ENCODE results near the gene ALAS1. TPM values are rescaled to one million over a fixed set of nuclear protein-coding genes. Genes with fewer than 3 reads are reported as not detected.

ALAS1 gene
- total and polyA plus RNA-seq, 2 donors (not counting 1 experiment from before 2014, with no cell fraction given) = 26.1 to 30.2 TPM

DNA sequence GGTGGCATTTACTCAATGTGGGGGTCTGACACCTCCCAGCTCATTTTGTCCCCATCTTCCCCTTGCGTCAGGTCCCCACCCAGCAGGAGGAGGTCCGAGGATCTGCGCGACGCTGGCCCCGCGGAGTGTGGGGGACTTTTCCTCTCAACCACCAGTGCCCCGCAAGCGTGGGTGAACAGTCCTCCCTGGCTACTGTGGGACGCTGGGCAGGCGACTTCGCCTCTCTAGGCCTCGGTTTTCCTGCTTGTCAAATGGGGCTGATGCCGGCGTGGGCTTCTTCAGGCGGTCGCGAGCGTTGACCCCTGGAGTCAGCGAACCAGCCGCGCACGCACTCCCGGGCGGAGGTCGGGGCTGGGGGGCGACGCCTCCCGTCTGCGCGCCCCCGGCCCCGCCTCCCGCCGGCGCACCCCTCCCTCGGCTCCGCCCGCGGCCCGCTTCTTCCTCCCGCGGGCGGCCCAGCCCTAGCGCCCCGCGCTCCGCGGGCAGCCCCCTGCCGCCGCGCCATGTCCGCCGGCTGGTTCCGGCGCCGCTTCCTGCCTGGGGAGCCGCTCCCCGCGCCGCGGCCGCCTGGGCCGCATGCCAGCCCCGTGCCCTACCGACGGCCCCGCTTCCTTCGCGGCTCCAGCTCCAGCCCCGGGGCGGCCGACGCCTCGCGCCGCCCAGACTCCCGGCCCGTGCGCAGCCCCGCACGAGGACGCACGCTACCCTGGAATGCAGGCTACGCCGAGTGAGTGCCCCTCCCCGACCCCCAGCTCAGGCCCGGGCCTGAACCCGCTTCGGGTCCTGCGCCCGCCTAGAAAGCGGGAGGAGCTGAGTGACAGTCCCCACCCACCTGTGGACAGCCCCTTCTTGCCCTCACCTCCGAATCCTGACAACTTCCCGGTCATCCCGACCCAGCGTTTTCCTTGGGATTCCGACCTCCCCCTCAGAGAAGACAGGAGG, 47.6 kb downstream of the ALAS1 start, which contains the start of gene PPM1M:
Gene PPM1M, plus strand, starts transcription at position 438 of the 942 bp plus-strand sequence. Its CDS starts 66 bp downstream, at position 504.
- POLR2A ChIA-PET = interaction anchor here (0.6 to 1.2 kb wide), 4 partner anchors 20 to 33 kb away, joined by 3 read pairs; partner anchors contain the start of genes TLR9 and WDR82
- Mint-ChIP-seq H3K4me1 (peaks cover 55% of the 10 kb centered on the region), H3K27ac (peak within 1 kb of the TSS; percentile 96), H3K9me3 (ENCODE audit: insufficient read depth) (no peaks in the 10 kb centered on the region), H3K4me3 (peak within 1 kb of the TSS; percentile 87), H3K27me3 (no peaks in the 10 kb centered on the region)
- Histone ChIP-seq H4K20me1 (ENCODE audit: control insufficient read depth, insufficient read depth, low read length, poor library complexity, severe bottlenecking) (no peaks in the 10 kb centered on the region), H2AFZ (ENCODE audit: insufficient read depth, low read depth, low read length, poor library complexity, severe bottlenecking) (peak within 1 kb of the TSS; percentile 83), H3K4me1 (ENCODE audit: control insufficient read depth in 2 of 2, insufficient read depth in 2 of 2, low read length in 2 of 2) (peaks cover 36 to 42% of the 10 kb centered on the region in 2 donors), H3K4me3 (ENCODE audit: control extremely low read depth in 1 of 5, extremely low read depth in 1 of 5, insufficient read depth in 1 of 5, low read depth in 2 of 5, low read length in 4 of 5) (peak within 1 kb of the TSS; percentile 36 to 85 (median 76)), H3K9me3 (ENCODE audit: control extremely low read depth in 1 of 3, control insufficient read depth in 2 of 3, insufficient read depth in 1 of 3, low read length in 2 of 3) (no peaks in the 10 kb centered on the region), H3K36me3 (replicated peaks in 1 of 2; ENCODE audit: control extremely low read depth in 1 of 2, control insufficient read depth in 1 of 2, extremely low read depth in 1 of 2, insufficient read depth in 2 of 2, low read length in 1 of 2) (peaks cover 0 to 25% of the 10 kb centered on the region in 2 experiments), H3K27me3 (replicated peaks in 1 of 4; ENCODE audit: control extremely low read depth in 1 of 4, control insufficient read depth in 3 of 4, insufficient read depth in 4 of 4, low read length in 3 of 4) (no peaks in the 10 kb centered on the region), H3K27ac (ENCODE audit: low read length in 2 of 2) (peak within 1 kb of the TSS; percentile 71 to 83), H3K4me2 (replicated peaks; ENCODE audit: low read depth, low read length, poor library complexity, severe bottlenecking) (peak within 1 kb of the TSS; percentile 92), H3K9ac (ENCODE audit: low read length) (peak within 1 kb of the TSS; percentile 87), H3K79me2 (ENCODE audit: control insufficient read depth, insufficient read depth, low read length) (no peaks in the 10 kb centered on the region)
- intact Hi-C loops (cut with micrococcal nuclease) = loop anchor here (1.0 kb wide), 2 partner anchors 8 to 33 kb away; partner anchors contain the start of gene WDR82
- DNase-seq (peak; percentile 71), ATAC-seq (ENCODE audit: low read depth) (peak; percentile 64)
- 2% methylated on average over 98 of the region's 98 CpGs for WGBS (ENCODE audit: insufficient coverage)
- CTCF ChIA-PET = interaction anchor here (0.7 to 18.5 kb wide), 6 partner anchors 8 to 94 kb away, joined by 3 to 237 read pairs (median 12); partner anchors contain the start of gene TLR9
- TF ChIP-seq, protein P1, sequence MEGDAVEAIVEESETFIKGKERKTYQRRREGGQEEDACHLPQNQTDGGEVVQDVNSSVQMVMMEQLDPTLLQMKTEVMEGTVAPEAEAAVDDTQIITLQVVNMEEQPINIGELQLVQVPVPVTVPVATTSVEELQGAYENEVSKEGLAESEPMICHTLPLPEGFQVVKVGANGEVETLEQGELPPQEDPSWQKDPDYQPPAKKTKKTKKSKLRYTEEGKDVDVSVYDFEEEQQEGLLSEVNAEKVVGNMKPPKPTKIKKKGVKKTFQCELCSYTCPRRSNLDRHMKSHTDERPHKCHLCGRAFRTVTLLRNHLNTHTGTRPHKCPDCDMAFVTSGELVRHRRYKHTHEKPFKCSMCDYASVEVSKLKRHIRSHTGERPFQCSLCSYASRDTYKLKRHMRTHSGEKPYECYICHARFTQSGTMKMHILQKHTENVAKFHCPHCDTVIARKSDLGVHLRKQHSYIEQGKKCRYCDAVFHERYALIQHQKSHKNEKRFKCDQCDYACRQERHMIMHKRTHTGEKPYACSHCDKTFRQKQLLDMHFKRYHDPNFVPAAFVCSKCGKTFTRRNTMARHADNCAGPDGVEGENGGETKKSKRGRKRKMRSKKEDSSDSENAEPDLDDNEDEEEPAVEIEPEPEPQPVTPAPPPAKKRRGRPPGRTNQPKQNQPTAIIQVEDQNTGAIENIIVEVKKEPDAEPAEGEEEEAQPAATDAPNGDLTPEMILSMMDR (IDR thresholded peaks at IDR 0.05) = no peak
- TF ChIP-seq EZH2 (IDR thresholded peaks at IDR 0.05; ENCODE audit: borderline replicate concordance, insufficient read depth, low read depth, low read length, poor library complexity, severe bottlenecking) = no peak

All from B cell (primary cell).